H1 (cell line): ENCODE data around the gene PIGX. TPM values are rescaled to one million over a fixed set of nuclear protein-coding genes. Genes with fewer than 3 reads are reported as not detected.

Experiments
- polyA plus RNA-seq, 7 experiments: library from polyadenylated mRNA; depleted of rRNA in 3 of 7; stranded (reverse) in 5 of 7; unstranded in 2 of 7; fragments of >200 nt in 5 of 7; fragments of 200-250 nt in 2 of 7; gene quantifications; 1 replicate in 5 of 7; 2 replicates in 1 of 7; 4 replicates in 1 of 7; pipeline versions ENCODE4 v1.2.1 to v1.2.3, GENCODE V29; 2011 to 2013; ENCODE audit warnings: missing spikeins in 2 of 7, mixed read lengths in 2 of 7
- small RNA-seq: library from polyadenylated mRNA; stranded (forward); fragments of <200 nt; extraction: miRNeasy Mini kit (QIAGEN cat#:217004); gene quantifications from one replicate; pipeline ENCODE3, GENCODE V24; 2013; ENCODE audit not compliant: insufficient read depth
- total RNA-seq: library from RNA; stranded (reverse); fragmentation: NEBNext Ultra II Directional; extraction: Animal tissue kit (Norgen Biotek cat#: 25700); gene quantifications from 2 replicates; pipeline ENCODE4 v1.2.1, GENCODE V29; 2021

Gene PIGX
- total and polyA plus RNA-seq, 2 of the 8 experiments (the other 6 are each of a cell fraction or from before 2014, with no cell fraction given) = 7.0 to 14.9 TPM

Small RNA genes within 50 kb of the gene (small RNA-seq; reads per million reads assigned to genes)
- gene RNU4-89P = not detected
- gene RNU6-42P = not detected
- not detected for gene RNU6-646P

Other genes starting within 250 kb of the PIGX start
- 62.9 and 63.5 TPM in 2 replicates for gene RNF168, start 208.6 kb upstream of the PIGX start, total RNA-seq
- 6.3 and 8.1 TPM in 2 replicates for gene RNF168, start 208.6 kb upstream of the PIGX start, polyA plus RNA-seq (2011; rRNA removed)
- not detected in 2 replicates for gene SMCO1, start 197.0 kb upstream of the PIGX start, total RNA-seq
- 0.03 TPM in 1 of 2 replicates, not detected in the other for gene SMCO1, start 197.0 kb upstream of the PIGX start, polyA plus RNA-seq (2011; rRNA removed)
- 17.9 and 18.8 TPM in 2 replicates for gene WDR53, start 143.8 kb upstream of the PIGX start, total RNA-seq
- 4.7 and 7.4 TPM in 2 replicates for gene WDR53, start 143.8 kb upstream of the PIGX start, polyA plus RNA-seq (2011; rRNA removed)
- gene FBXO45, start 143.7 kb upstream of the PIGX start, total RNA-seq = 18.0 and 19.4 TPM in 2 replicates
- 3.4 and 5.2 TPM in 2 replicates for gene FBXO45, start 143.7 kb upstream of the PIGX start, polyA plus RNA-seq (2011; rRNA removed)
- gene NRROS, start 72.7 kb upstream of the PIGX start, total RNA-seq = 5.1 and 5.3 TPM in 2 replicates
- 6.8 and 7.3 TPM in 2 replicates for gene NRROS, start 72.7 kb upstream of the PIGX start, polyA plus RNA-seq (2011; rRNA removed)
- 1.3 and 1.6 TPM in 2 replicates for gene CEP19, start 127 bp upstream of the PIGX start, total RNA-seq
- 0.52 and 0.95 TPM in 2 replicates for gene CEP19, start 127 bp upstream of the PIGX start, polyA plus RNA-seq (2011; rRNA removed)
- 60.5 and 62.8 TPM in 2 replicates for gene PAK2, start 27.5 kb downstream of the PIGX start, total RNA-seq
- gene PAK2, start 27.5 kb downstream of the PIGX start, polyA plus RNA-seq (2011; rRNA removed) = 8.5 and 13.1 TPM in 2 replicates
- 27.3 TPM in 2 replicates for gene SENP5, start 155.5 kb downstream of the PIGX start, total RNA-seq
- 4.8 and 6.7 TPM in 2 replicates for gene SENP5, start 155.5 kb downstream of the PIGX start, polyA plus RNA-seq (2011; rRNA removed)
- gene NCBP2, start 230.2 kb downstream of the PIGX start, total RNA-seq = 96.7 and 100 TPM in 2 replicates
- gene NCBP2, start 230.2 kb downstream of the PIGX start, polyA plus RNA-seq (2011; rRNA removed) = 34.1 and 35.4 TPM in 2 replicates